H1 (cell line): ENCODE results near the gene TUBB4B. TPM values are rescaled to one million over a fixed set of nuclear protein-coding genes. Genes with fewer than 3 reads are reported as not detected.
A peak's percentile ranks its signal among the peaks of the same experiment; 100 is the strongest.

Source experiments
- CTCF ChIA-PET: fragments of 300-600 bp; sonication (Branson Sonifier 250); formaldehyde crosslinking; loops from one replicate; lab custom pipeline; 2021; ENCODE audit not compliant: partially characterized antibody; lab: Charles Lee
- POLR2A ChIA-PET: fragments of 300-600 bp; sonication (Branson Sonifier 250); formaldehyde crosslinking; loops from one replicate; lab custom pipeline; 2021; ENCODE audit warnings: inconsistent platforms; ENCODE audit not compliant: partially characterized antibody; lab: Charles Lee
- DNase-seq, 2 experiments: peaks; one replicate each; pipeline versions ENCODE4 v3.0.0 to v3.0.0-alpha.2; 2010 to 2022; ENCODE audit warnings: low spot score in 2 of 2, low read depth in 1 of 2, mixed read lengths in 1 of 2
- FAIRE-seq: peaks from 2 replicates; lab custom pipeline; 2011; peaks lifted over from hg19 to GRCh38; lab: Jason Lieb, UNC
- H2AFZ ChIP-seq: 2 replicates; pipeline ENCODE4 v1.8.1; 2012; ENCODE audit warnings: low read length, inconsistent platforms
- H2AK5ac ChIP-seq: 2 replicates; pipeline ENCODE4 v1.6.1; 2013; ENCODE audit warnings: low read depth, low read length
- H2BK120ac ChIP-seq: replicated peaks from 2 replicates; pipeline ENCODE3; 2013; ENCODE audit warnings: low read depth, low read length, inconsistent platforms
- H2BK12ac ChIP-seq: 2 replicates; pipeline ENCODE4 v1.6.1; 2013; ENCODE audit warnings: low read depth, low read length
- H2BK15ac ChIP-seq: 2 replicates; pipeline ENCODE4 v1.6.1; 2013; ENCODE audit warnings: low read length
- H2BK20ac ChIP-seq: 2 replicates; pipeline ENCODE4 v1.6.1; 2013; ENCODE audit warnings: low read length
- H2BK5ac ChIP-seq: 2 replicates; pipeline ENCODE4 v1.6.1; 2013; ENCODE audit warnings: low read depth, low read length
- H3K14ac ChIP-seq: 2 replicates; pipeline ENCODE4 v1.6.1; 2013; ENCODE audit warnings: inconsistent platforms; ENCODE audit not compliant: insufficient read length
- H3K18ac ChIP-seq: 2 replicates; pipeline ENCODE4 v1.6.1; 2013; ENCODE audit warnings: low read length; ENCODE audit errors: extremely low read depth
- H3K23ac ChIP-seq: 2 replicates; pipeline ENCODE4 v1.6.1; 2013; ENCODE audit warnings: inconsistent platforms; ENCODE audit not compliant: insufficient read length
- H3K23me2 ChIP-seq: 2 replicates; pipeline ENCODE4 v1.6.1; 2013; ENCODE audit warnings: low read depth, low read length
- H3K27ac ChIP-seq: 2 replicates; pipeline ENCODE4 v1.6.1; 2011; ENCODE audit warnings: low read depth, low read length, inconsistent platforms
- H3K27me3 ChIP-seq, 4 experiments: replicated peaks in 1 of 4; 1 replicate in 1 of 4; 2 replicates in 3 of 4; pipeline versions ENCODE4 v1.6.1 to v1.8.1; 2011 to 2013; ENCODE audit warnings: low read length in 3 of 4, mild to moderate bottlenecking in 3 of 4, inconsistent platforms in 2 of 4, mixed read lengths in 2 of 4, moderate library complexity in 1 of 4; ENCODE audit not compliant: control insufficient read depth in 3 of 4, insufficient read depth in 3 of 4; ENCODE audit errors: extremely low read depth in 1 of 4
- H3K36me3 ChIP-seq, 4 experiments: 2 replicates each; pipeline versions ENCODE4 v1.6.1 to v1.8.1; 2011 to 2013; ENCODE audit warnings: mild to moderate bottlenecking in 4 of 4, low read length in 3 of 4, moderate library complexity in 2 of 4, control low read depth in 1 of 4, inconsistent platforms in 1 of 4; ENCODE audit not compliant: insufficient read depth in 4 of 4, control insufficient read depth in 2 of 4
- H3K4ac ChIP-seq: replicated peaks from 2 replicates; pipeline ENCODE3; 2013; ENCODE audit warnings: low read length, low read depth, mixed read lengths, inconsistent platforms; ENCODE audit not compliant: insufficient read length
- H3K4me1 ChIP-seq, 4 experiments: replicated peaks in 1 of 4; 1 replicate in 1 of 4; 2 replicates in 3 of 4; pipeline versions ENCODE4 v1.6.1 to v1.8.1; 2011 to 2013; ENCODE audit warnings: low read length in 3 of 4, inconsistent platforms in 2 of 4, mixed read lengths in 1 of 4; ENCODE audit not compliant: insufficient read depth in 4 of 4, control insufficient read depth in 3 of 4
- H3K4me2 ChIP-seq, 2 experiments: 2 replicates each; pipeline versions ENCODE4 v1.6.1 to v1.8.1; 2011 to 2013; ENCODE audit warnings: low read depth in 2 of 2, low read length in 2 of 2, control low read depth in 1 of 2, inconsistent platforms in 1 of 2, mild to moderate bottlenecking in 1 of 2; ENCODE audit not compliant: insufficient read depth in 1 of 2
- H3K4me3 ChIP-seq, 4 experiments: fragments of 200-600, 300-600 bp in 1 of 4; sonication (generic), shearing (Covaris generic), sonication (Bioruptor Twin) in 1 of 4; 2 replicates each; pipeline versions ENCODE4 v1.5.1 to v1.8.1; 2011 to 2016; ENCODE audit warnings: low read length in 4 of 4, low read depth in 3 of 4, control low read depth in 2 of 4, inconsistent platforms in 2 of 4, mild to moderate bottlenecking in 2 of 4, mixed read lengths in 1 of 4, moderate library complexity in 1 of 4; ENCODE audit not compliant: insufficient read depth in 2 of 4; ENCODE audit errors: extremely low read depth in 1 of 4
- H3K56ac ChIP-seq: replicated peaks from 2 replicates; pipeline ENCODE3; 2013; ENCODE audit warnings: low read depth, mild to moderate bottlenecking, mixed read lengths, low read length, inconsistent platforms; ENCODE audit not compliant: insufficient read length
- H3K79me1 ChIP-seq: 2 replicates; pipeline ENCODE4 v1.6.1; 2013; ENCODE audit warnings: low read depth, low read length, control low read depth
- H3K79me2 ChIP-seq, 2 experiments: 2 replicates each; pipeline versions ENCODE4 v1.6.1 to v1.8.1; 2012 to 2013; ENCODE audit warnings: low read length in 2 of 2, mild to moderate bottlenecking in 2 of 2, inconsistent platforms in 1 of 2; ENCODE audit not compliant: insufficient read depth in 2 of 2, control insufficient read depth in 1 of 2
- H3K9ac ChIP-seq, 4 experiments: replicated peaks in 1 of 4; 1 replicate in 1 of 4; 2 replicates in 3 of 4; pipeline versions ENCODE4 v1.6.1 to v1.8.1; 2011 to 2013; ENCODE audit warnings: low read depth in 3 of 4, low read length in 3 of 4, control low read depth in 2 of 4, mild to moderate bottlenecking in 2 of 4, moderate library complexity in 2 of 4, inconsistent platforms in 1 of 4; ENCODE audit errors: extremely low read depth in 1 of 4
- H3K9me3 ChIP-seq, 2 experiments: 2 replicates each; pipeline versions ENCODE4 v1.6.1 to v1.8.1; 2012 to 2013; ENCODE audit warnings: mild to moderate bottlenecking in 2 of 2, moderate library complexity in 2 of 2, control low read depth in 1 of 2, inconsistent platforms in 1 of 2, low read depth in 1 of 2, low read length in 1 of 2, mixed read lengths in 1 of 2; ENCODE audit not compliant: insufficient read depth in 2 of 2
- H4K20me1 ChIP-seq, 2 experiments: replicated peaks in 1 of 2; 2 replicates each; pipeline versions ENCODE3 to v1.8.1; 2011 to 2013; ENCODE audit warnings: inconsistent platforms in 2 of 2, low read length in 2 of 2, mild to moderate bottlenecking in 1 of 2; ENCODE audit not compliant: insufficient read depth in 2 of 2, control insufficient read depth in 1 of 2
- H4K5ac ChIP-seq: 2 replicates; pipeline ENCODE4 v1.6.1; 2013; ENCODE audit warnings: low read length, low read depth, mixed read lengths, inconsistent platforms; ENCODE audit not compliant: insufficient read length
- H4K8ac ChIP-seq: 2 replicates; pipeline ENCODE4 v1.8.0; 2013; ENCODE audit warnings: mild to moderate bottlenecking, moderate library complexity, low read length, inconsistent platforms; ENCODE audit not compliant: insufficient read depth; ENCODE audit errors: extremely low read depth
- H4K91ac ChIP-seq: replicated peaks from 2 replicates; pipeline ENCODE3; 2013; ENCODE audit warnings: low read length, mixed read lengths, inconsistent platforms; ENCODE audit not compliant: insufficient read length
- JUN ChIP-seq: IDR thresholded peaks from 2 replicates; pipeline ENCODE4 v1.6.1; 2011; ENCODE audit warnings: low read depth, mild to moderate bottlenecking, improper control_type of control experiment, low read length
- POLR2AphosphoS5 ChIP-seq: IDR thresholded peaks from 2 replicates; pipeline ENCODE4 v1.6.1; 2011; ENCODE audit warnings: low read depth, low read length
- WGBS, 2 experiments: shearing (Covaris generic) in 1 of 2; methylation state at CpG; one replicate each; pipeline versions ENCODE4 v1.1.6 to v1.1.7; 2013 to 2015; ENCODE audit warnings: low lambda C conversion rate in 2 of 2, mixed read lengths in 2 of 2, inconsistent platforms in 1 of 2, low coverage in 1 of 2, missing lambda C conversion rate in 1 of 2; ENCODE audit not compliant: insufficient replicate concordance in 2 of 2, insufficient coverage in 1 of 2, insufficient read length in 1 of 2; ENCODE audit errors: extremely low coverage in 1 of 2, missing lambda C conversion rate in 1 of 2; 5-methylcytosine and 5-hydroxymethylcytosine counted together
- polyA plus RNA-seq, 7 experiments: library from polyadenylated mRNA; depleted of rRNA in 3 of 7; stranded (reverse) in 5 of 7; unstranded in 2 of 7; fragments of >200 nt in 5 of 7; fragments of 200-250 nt in 2 of 7; gene quantifications; 1 replicate in 5 of 7; 2 replicates in 1 of 7; 4 replicates in 1 of 7; pipeline versions ENCODE4 v1.2.1 to v1.2.3, GENCODE V29; 2011 to 2013; ENCODE audit warnings: missing spikeins in 2 of 7, mixed read lengths in 2 of 7
- total RNA-seq: library from RNA; stranded (reverse); fragmentation: NEBNext Ultra II Directional; extraction: Animal tissue kit (Norgen Biotek cat#: 25700); gene quantifications from 2 replicates; pipeline ENCODE4 v1.2.1, GENCODE V29; 2021

Gene TUBB4B
- total and polyA plus RNA-seq, 2 of the 8 experiments (the other 6 are each of a cell fraction or from before 2014, with no cell fraction given): 280 to 307 TPM

GRCh38 chr9:137273095-137273490 is 32.0 kb downstream of the TUBB4B start:
- Histone ChIP-seq H3K4me1 (peaks cover 0 to 20% (median 12%) of the 10 kb centered on the region in 4 experiments; a peak in 6 of 7 replicates), H4K91ac (no peak overlapping the region), H3K14ac (no peak overlapping the region), H2BK20ac (no peak overlapping the region), H2BK120ac (no peak overlapping the region), H3K27ac (no peak overlapping the region), H3K79me2 (no peaks in the 10 kb centered on the region), H3K9me3 (no peaks in the 10 kb centered on the region), H3K4me3 (no peak overlapping the region), H3K56ac (no peak overlapping the region), H4K5ac (no peak overlapping the region), H3K18ac (no peak overlapping the region), H4K20me1 (peaks cover 4 to 7% of the 10 kb centered on the region in 2 experiments), H3K27me3 (peaks cover 0 to 2% (median 0%) of the 10 kb centered on the region in 4 experiments; a peak in 1 of 7 replicates), H2BK12ac (no peak overlapping the region), H3K23ac (no peak overlapping the region), H3K36me3 (peaks cover 0 to 15% (median 10%) of the 10 kb centered on the region in 4 experiments; a peak in 6 of 8 replicates), H3K23me2 (peaks cover 2% of the 10 kb centered on the region; the same call in 1 of the 2 replicates), H2BK5ac (peak overlapping the region; percentile 52), H3K4me2 (no peak overlapping the region), H3K9ac (no peak overlapping the region), H4K8ac (no peak overlapping the region; the same call in 1 of the 2 replicates), H3K4ac (no peak overlapping the region), H2AK5ac (0 out of 2 replicates have a peak overlapping the region, but pooled peaks have one; percentile 53), H2AFZ (no peak overlapping the region), H3K79me1 (no peaks in the 10 kb centered on the region), H2BK15ac (no peak overlapping the region)
- ChIA-PET CTCF (interaction anchor here (0.6 to 2.2 kb wide), 7 partner anchors 8 to 75 kb away, joined by 3 to 8 read pairs (median 3); no protein-coding TSS in a partner anchor), POLR2A (interaction anchor here (1.0 to 47.8 kb wide), 4 partner anchors 8 to 38 kb away, joined by 3 to 1462 read pairs (median 4); partner anchors contain the start of genes CYSRT1, NDOR1, NELFB and NRARP)
- TF ChIP-seq POLR2AphosphoS5 (peak; percentile 25; the same call in 1 of the 2 replicates), JUN (no peak)
- no peak for FAIRE-seq
- no peak for DNase-seq
- 88% methylated on average over 13 of the region's 13 CpGs; no CpG with 5 or more reads in 1 of the 2 experiments for WGBS, 2 experiments
